GM12872 (cell line): ENCODE data around the gene VAV3.

ENCODE experiments used
- CTCF ChIP-seq: IDR thresholded peaks from 3 replicates; pipeline ENCODE4 v1.5.1; 2011; ENCODE audit warnings: low read depth, mild to moderate bottlenecking, low read length, moderate library complexity; ENCODE audit not compliant: insufficient read depth

The VAV3 gene

GRCh38 chr1:107683191-107683657 lies 281.8 kb downstream of the VAV3 start:
- no peak for TF ChIP-seq CTCF

DNA sequence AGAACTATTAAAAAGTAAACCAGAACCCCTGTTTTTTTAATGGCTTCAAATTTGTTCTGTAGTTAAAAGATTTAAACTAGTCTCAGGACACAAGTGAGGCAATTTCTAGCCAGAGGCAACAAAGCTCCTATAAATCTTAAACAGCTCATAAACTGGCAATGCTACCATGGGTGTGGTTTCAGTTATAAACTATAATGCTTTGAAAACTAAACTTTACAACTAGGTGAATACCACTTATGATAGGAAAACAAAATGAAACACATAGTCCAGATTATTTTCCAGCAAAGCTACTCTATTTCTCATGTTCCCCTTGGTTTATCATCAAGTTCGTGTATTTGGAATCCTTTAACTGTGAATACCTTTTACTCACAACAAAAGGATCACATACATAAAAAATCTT lies 282.5 kb downstream of the VAV3 start:
- no peak for TF ChIP-seq CTCF

GRCh38 chr1:107681001-107681479 lies 283.9 kb downstream of the VAV3 start:
- TF ChIP-seq CTCF, result no peak

- no peak for TF ChIP-seq CTCF
Observed at GRCh38 chr1:107680579-107680985, 284.4 kb downstream of the VAV3 start.

DNA sequence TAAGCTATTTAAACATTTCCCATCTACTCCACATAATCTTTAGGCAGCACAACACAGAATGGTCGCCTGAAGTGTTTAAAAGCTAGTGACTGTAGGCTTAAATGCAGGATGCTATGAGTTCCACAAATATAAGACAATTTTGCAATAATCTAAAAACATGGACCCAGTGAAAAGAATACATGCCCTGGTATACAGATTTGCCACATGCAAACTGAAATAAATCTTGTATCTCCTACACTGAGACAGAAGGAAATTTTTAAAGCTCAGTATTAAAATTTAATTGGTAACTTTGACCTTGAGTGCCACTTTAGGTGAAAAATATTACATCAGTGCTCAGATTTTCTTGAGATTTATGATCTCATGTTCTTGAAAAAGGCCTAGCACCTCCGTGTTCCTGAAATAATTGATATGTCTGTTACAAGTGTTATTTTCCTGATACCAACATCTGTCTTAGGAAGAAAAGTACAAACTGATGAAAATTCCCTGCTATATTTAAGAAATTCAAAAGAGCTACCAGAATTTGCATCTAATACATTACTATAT lies 285.5 kb downstream of the VAV3 start:
- TF ChIP-seq CTCF, result no peak

DNA sequence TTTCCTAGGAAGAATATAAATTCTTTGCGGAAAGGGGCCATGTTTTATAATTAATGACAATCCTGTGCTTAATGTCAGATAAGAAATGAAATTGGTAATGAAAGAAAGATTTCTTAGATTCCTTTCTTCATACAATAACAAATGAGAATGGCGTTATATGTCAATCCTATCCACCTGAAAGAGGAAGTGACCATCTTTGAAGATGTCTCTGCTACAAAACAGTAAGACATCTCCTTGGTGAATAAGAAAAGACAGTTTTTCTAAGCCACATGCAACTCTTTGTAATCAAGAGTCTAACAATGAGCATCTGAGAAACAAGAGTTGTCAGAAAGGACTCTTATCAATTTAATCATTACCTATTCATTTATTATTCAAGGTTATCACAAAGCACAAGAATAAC lies 286.0 kb downstream of the VAV3 start:
- no peak for TF ChIP-seq CTCF

GRCh38 chr1:107677697-107678096 lies 287.3 kb downstream of the VAV3 start:
- TF ChIP-seq CTCF, result no peak
